ENCODE measurements around the gene RPAIN. TPM values are rescaled to one million over a fixed set of nuclear protein-coding genes. Genes with fewer than 3 reads are reported as not detected.

RPAIN gene
- total RNA-seq, 1 experiment from 2014 or later: 120 TPM

DNA sequence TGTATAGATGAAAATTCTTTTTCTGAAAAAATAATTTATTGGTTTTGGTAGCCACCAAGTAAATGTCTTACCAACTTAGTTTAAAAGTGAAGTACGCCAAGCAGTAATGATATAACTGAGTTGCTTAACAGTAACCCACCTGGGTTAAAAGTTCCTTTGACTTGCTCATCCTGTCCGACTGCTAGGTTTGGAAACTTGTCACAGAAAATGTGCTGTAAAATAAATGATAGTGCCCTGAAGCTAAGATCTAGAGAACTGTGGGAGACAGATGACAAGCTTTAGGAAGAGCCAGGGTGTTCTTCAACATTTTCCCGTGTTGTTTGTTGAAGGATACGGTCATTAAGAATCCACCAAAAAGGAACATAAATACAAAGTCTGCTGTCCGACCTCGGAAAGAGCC, 61.0 kb downstream of the RPAIN start:
- ChIA-PET CTCF (no interaction called here), POLR2A (ENCODE audit: low non-redundant PET) (no interaction called here)
- no peaks in the 10 kb centered on the region for H3K9me3 ChIP-seq (ENCODE audit: low read depth, low read length, poor library complexity, severe bottlenecking)
- peaks cover 70% of the 10 kb centered on the region for H3K36me3 ChIP-seq (ENCODE audit: insufficient read depth, low read length, poor library complexity, severe bottlenecking)
- H3K27ac ChIP-seq (ENCODE audit: low read depth, low read length, poor library complexity, severe bottlenecking): no peak overlapping the region
- DNase-seq (ENCODE audit: low spot score): no peak
- intact Hi-C loops (cut with micrococcal nuclease; ENCODE audit: unreplicated experiment): no loop called here
- BruUV-seq (replicated peaks): no TSS peak
- peaks cover 6% of the 10 kb centered on the region for H3K4me1 ChIP-seq (ENCODE audit: insufficient read depth, low read length, poor library complexity, severe bottlenecking)
- TF ChIP-seq, protein P1, sequence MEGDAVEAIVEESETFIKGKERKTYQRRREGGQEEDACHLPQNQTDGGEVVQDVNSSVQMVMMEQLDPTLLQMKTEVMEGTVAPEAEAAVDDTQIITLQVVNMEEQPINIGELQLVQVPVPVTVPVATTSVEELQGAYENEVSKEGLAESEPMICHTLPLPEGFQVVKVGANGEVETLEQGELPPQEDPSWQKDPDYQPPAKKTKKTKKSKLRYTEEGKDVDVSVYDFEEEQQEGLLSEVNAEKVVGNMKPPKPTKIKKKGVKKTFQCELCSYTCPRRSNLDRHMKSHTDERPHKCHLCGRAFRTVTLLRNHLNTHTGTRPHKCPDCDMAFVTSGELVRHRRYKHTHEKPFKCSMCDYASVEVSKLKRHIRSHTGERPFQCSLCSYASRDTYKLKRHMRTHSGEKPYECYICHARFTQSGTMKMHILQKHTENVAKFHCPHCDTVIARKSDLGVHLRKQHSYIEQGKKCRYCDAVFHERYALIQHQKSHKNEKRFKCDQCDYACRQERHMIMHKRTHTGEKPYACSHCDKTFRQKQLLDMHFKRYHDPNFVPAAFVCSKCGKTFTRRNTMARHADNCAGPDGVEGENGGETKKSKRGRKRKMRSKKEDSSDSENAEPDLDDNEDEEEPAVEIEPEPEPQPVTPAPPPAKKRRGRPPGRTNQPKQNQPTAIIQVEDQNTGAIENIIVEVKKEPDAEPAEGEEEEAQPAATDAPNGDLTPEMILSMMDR (conservative IDR thresholded peaks at IDR 0.05; ENCODE audit: low read depth, low read length): no peak
- no peak for TF ChIP-seq EZH2 (IDR thresholded peaks at IDR 0.05; ENCODE audit: borderline replicate concordance, low read depth, low read length, poor library complexity, severe bottlenecking)
- no peak overlapping the region for H3K4me3 ChIP-seq (ENCODE audit: low read depth, low read length, poor library complexity, severe bottlenecking)
- no peaks in the 10 kb centered on the region for H3K27me3 ChIP-seq (replicated peaks; ENCODE audit: insufficient read depth, low read depth, low read length, poor library complexity)

DNA sequence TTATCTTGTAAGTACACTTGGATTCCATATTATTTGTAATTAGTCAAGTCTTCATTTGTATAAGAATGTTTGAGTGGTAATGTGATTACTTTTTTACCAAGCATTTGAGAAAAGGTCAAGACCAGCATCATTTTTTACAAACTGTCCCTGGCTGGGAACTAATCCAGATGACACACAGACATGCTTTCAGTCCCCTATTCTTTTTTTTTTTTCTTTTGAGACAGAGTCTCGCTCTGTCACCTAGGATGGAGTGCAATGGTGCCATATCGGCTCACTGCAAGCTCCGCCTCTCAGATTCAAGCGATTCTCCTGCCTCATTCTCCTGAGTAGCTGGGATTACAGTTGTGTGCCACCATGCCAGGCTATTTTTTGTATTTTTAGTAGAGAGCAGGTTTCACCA, 61.5 kb downstream of the RPAIN start:
- CTCF ChIA-PET: no interaction called here
- Histone ChIP-seq H3K9me3 (ENCODE audit: low read depth, low read length, poor library complexity, severe bottlenecking) (no peaks in the 10 kb centered on the region), H3K4me1 (ENCODE audit: insufficient read depth, low read length, poor library complexity, severe bottlenecking) (peaks cover 6% of the 10 kb centered on the region), H3K27me3 (replicated peaks; ENCODE audit: insufficient read depth, low read depth, low read length, poor library complexity) (no peaks in the 10 kb centered on the region), H3K36me3 (ENCODE audit: insufficient read depth, low read length, poor library complexity, severe bottlenecking) (peaks cover 68% of the 10 kb centered on the region), H3K27ac (ENCODE audit: low read depth, low read length, poor library complexity, severe bottlenecking) (no peak overlapping the region), H3K4me3 (ENCODE audit: low read depth, low read length, poor library complexity, severe bottlenecking) (no peak overlapping the region)
- TF ChIP-seq, protein P1 (conservative IDR thresholded peaks at IDR 0.05; ENCODE audit: low read depth, low read length): no peak
- no peak for TF ChIP-seq EZH2 (IDR thresholded peaks at IDR 0.05; ENCODE audit: borderline replicate concordance, low read depth, low read length, poor library complexity, severe bottlenecking)
- POLR2A ChIA-PET (ENCODE audit: low non-redundant PET): no interaction called here
- intact Hi-C loops (cut with micrococcal nuclease; ENCODE audit: unreplicated experiment): no loop called here
- no peak for DNase-seq (ENCODE audit: low spot score)
- no TSS peak for BruUV-seq (replicated peaks)

Other genes starting within 250 kb of the RPAIN start
- 20.7 and 21.9 TPM in 2 replicates for gene ZNF594, start 228.3 kb upstream of the RPAIN start, total RNA-seq (2021)
- gene SCIMP, start 185.3 kb upstream of the RPAIN start, total RNA-seq (2021): not detected in 2 replicates
- gene RABEP1, start 137.9 kb upstream of the RPAIN start, total RNA-seq (2021): 71.3 and 89.0 TPM in 2 replicates
- 122 and 132 TPM in 2 replicates for gene NUP88, start 520 bp upstream of the RPAIN start, total RNA-seq (2021)
- 457 and 458 TPM in 2 replicates for gene C1QBP, start 19.0 kb downstream of the RPAIN start, total RNA-seq (2021)
- 47.0 and 47.4 TPM in 2 replicates for gene DHX33, start 48.8 kb downstream of the RPAIN start, total RNA-seq (2021)
- 92.4 and 97.0 TPM in 2 replicates for gene DERL2, start 66.0 kb downstream of the RPAIN start, total RNA-seq (2021)
- gene MIS12, start 66.4 kb downstream of the RPAIN start, total RNA-seq (2021): 30.6 and 33.9 TPM in 2 replicates
- gene NLRP1, start 164.3 kb downstream of the RPAIN start, total RNA-seq (2021): 5.2 and 6.7 TPM in 2 replicates

All from A673 (cell line).